Measurements from ENCODE around the gene AADACL2.

DNA sequence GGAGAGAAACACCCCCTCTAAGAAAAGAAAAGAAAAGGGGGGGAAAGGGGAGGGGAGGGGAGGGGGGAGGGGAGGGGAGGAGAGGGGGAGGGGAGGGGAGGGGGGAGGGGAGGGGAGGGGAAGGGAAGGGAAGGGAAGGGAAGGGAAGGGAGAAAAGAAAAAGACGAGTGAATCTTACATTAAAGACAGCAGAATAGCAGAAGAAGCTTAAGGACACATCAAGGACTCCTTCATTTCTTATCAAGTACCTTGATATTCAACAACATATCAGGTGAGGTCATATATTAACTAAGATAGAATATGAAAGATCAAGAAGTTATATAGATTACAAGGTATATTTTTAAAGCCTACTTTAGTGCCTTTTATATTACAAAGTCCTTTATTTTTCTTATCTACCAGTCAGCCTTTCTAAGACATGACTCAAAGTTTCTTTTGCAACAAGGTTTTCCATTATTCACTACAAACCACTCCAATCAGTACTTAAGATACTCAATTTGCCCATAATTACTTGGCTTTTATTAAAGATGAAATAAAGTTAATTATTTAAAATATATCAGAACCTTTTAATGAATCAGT lies 62.5 kb downstream of the AADACL2 start:
- TF ChIP-seq POLR2A (IDR thresholded peaks at IDR 0.05) = no peak
- TF ChIP-seq, protein P1, sequence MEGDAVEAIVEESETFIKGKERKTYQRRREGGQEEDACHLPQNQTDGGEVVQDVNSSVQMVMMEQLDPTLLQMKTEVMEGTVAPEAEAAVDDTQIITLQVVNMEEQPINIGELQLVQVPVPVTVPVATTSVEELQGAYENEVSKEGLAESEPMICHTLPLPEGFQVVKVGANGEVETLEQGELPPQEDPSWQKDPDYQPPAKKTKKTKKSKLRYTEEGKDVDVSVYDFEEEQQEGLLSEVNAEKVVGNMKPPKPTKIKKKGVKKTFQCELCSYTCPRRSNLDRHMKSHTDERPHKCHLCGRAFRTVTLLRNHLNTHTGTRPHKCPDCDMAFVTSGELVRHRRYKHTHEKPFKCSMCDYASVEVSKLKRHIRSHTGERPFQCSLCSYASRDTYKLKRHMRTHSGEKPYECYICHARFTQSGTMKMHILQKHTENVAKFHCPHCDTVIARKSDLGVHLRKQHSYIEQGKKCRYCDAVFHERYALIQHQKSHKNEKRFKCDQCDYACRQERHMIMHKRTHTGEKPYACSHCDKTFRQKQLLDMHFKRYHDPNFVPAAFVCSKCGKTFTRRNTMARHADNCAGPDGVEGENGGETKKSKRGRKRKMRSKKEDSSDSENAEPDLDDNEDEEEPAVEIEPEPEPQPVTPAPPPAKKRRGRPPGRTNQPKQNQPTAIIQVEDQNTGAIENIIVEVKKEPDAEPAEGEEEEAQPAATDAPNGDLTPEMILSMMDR (IDR thresholded peaks at IDR 0.05) = no peak
